Measurements from ENCODE around the gene SMAD4.

DNA sequence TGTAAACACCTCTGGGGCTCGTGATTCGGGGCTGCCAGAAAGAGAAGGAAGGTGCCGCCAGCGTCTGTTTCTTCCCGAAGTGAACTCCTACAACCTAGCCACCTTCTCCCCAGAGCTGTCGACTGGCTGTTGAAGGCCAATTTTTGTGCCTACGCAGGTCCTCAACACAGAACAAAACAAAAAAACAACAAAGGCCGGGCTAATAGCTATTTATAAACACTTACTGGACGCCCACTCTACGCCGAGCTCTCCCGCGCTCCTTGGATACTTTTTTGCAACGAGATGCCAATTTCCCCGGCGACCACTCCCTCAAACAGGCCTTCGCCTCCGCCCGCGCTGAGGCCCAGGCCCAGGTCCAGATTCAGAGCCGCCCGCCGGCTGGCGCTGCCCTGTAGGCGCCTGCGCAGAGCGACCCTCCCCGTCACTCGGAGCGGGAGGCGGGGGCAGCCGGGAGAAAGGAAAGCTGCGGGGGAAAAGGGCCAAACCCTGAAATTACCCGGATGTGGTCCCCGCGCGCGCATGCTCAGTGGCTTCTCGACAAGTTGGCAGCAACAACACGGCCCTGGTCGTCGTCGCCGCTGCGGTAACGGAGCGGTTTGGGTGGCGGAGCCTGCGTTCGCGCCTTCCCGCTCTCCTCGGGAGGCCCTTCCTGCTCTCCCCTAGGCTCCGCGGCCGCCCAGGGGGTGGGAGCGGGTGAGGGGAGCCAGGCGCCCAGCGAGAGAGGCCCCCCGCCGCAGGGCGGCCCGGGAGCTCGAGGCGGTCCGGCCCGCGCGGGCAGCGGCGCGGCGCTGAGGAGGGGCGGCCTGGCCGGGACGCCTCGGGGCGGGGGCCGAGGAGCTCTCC, at the start of gene SMAD4:
- TF ChIP-seq, protein P1, sequence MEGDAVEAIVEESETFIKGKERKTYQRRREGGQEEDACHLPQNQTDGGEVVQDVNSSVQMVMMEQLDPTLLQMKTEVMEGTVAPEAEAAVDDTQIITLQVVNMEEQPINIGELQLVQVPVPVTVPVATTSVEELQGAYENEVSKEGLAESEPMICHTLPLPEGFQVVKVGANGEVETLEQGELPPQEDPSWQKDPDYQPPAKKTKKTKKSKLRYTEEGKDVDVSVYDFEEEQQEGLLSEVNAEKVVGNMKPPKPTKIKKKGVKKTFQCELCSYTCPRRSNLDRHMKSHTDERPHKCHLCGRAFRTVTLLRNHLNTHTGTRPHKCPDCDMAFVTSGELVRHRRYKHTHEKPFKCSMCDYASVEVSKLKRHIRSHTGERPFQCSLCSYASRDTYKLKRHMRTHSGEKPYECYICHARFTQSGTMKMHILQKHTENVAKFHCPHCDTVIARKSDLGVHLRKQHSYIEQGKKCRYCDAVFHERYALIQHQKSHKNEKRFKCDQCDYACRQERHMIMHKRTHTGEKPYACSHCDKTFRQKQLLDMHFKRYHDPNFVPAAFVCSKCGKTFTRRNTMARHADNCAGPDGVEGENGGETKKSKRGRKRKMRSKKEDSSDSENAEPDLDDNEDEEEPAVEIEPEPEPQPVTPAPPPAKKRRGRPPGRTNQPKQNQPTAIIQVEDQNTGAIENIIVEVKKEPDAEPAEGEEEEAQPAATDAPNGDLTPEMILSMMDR (conservative IDR thresholded peaks at IDR 0.05; ENCODE audit: low read depth, low read length) = no peak
- no peak for TF ChIP-seq EZH2phosphoT487 (IDR thresholded peaks at IDR 0.05; ENCODE audit: borderline replicate concordance, low read length)
- no peak for TF ChIP-seq EZH2 (IDR thresholded peaks at IDR 0.05; ENCODE audit: low read length, unreplicated experiment)

Data from PC-3 (cell line).